ENCODE results near the gene ZFPL1. TPM values are rescaled to one million over a fixed set of nuclear protein-coding genes. Genes with fewer than 3 reads are reported as not detected.

ZFPL1 gene
- total and polyA plus RNA-seq, 4 donors: 34.5 to 45.8 (median 35.2) TPM

DNA sequence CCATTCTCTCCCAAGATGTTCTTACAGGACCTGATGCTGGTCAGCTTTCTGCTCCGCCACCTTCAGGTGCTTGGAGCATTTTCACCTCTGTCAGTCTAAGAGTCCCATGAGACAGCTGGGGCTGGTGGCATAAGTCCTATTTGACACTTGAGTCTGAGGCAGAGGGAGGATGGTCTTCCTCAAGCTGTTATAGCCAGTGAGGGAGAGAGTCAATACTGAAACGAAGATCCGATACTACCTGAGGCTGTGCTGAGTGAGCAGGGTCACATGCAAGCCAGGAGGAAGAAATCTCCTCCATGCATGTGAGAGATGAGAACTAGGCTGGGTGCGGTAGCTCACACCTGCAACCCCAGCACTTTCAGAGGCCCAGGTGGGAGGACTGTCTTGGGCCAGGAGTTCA, 5.6 kb downstream of the ZFPL1 start:
- Histone ChIP-seq H3K9ac (ENCODE audit: insufficient read depth in 1 of 2, low read length in 2 of 2) (no peak overlapping the region), H3K36me3 (ENCODE audit: control insufficient read depth in 4 of 4, insufficient read depth in 4 of 4, low read length in 4 of 4) (peaks cover 4 to 41% (median 16%) of the 10 kb centered on the region in 4 donors)

DNA sequence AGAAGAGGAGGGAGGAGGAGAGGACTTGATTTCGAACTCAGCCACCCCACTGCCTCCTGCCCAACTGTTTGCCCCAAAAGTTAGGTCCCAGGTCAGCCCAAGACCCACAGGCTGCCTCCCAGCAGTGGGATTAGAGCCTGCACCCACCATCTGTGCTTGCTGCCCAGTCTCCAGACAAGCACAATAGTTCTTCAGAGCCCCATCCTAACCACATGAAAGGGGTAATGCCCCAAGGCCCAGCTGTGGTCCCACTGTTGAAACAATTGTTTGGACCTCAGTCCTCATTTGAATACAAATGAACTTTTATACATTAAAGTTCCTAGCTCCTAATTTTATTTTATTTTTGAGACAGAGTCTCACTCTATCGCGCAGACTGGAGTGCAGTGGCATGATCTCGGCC, 6.6 kb downstream of the ZFPL1 start:
- DNase-seq (no peak), ATAC-seq (ENCODE audit: insufficient read depth, low FRiP score) (no peak)
- TF ChIP-seq, protein P1, sequence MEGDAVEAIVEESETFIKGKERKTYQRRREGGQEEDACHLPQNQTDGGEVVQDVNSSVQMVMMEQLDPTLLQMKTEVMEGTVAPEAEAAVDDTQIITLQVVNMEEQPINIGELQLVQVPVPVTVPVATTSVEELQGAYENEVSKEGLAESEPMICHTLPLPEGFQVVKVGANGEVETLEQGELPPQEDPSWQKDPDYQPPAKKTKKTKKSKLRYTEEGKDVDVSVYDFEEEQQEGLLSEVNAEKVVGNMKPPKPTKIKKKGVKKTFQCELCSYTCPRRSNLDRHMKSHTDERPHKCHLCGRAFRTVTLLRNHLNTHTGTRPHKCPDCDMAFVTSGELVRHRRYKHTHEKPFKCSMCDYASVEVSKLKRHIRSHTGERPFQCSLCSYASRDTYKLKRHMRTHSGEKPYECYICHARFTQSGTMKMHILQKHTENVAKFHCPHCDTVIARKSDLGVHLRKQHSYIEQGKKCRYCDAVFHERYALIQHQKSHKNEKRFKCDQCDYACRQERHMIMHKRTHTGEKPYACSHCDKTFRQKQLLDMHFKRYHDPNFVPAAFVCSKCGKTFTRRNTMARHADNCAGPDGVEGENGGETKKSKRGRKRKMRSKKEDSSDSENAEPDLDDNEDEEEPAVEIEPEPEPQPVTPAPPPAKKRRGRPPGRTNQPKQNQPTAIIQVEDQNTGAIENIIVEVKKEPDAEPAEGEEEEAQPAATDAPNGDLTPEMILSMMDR (IDR thresholded peaks at IDR 0.05; ENCODE audit: control extremely low read depth, extremely low read depth): no peak
- no peaks in the 10 kb centered on the region for H3K27me3 ChIP-seq (ENCODE audit: control insufficient read depth in 3 of 3, insufficient read depth in 3 of 3, low read length in 2 of 3)
- H3K9me3 ChIP-seq (ENCODE audit: control insufficient read depth in 4 of 4, insufficient read depth in 3 of 4, low read length in 3 of 4): no peaks in the 10 kb centered on the region
- H3K27ac ChIP-seq (ENCODE audit: low read depth in 1 of 2, low read length in 1 of 2): no peak overlapping the region
- WGBS, 2 donors: 97 to 98% methylated on average over 4 of the region's 4 CpGs
- H3K4me3 ChIP-seq: no peak overlapping the region
- H3K36me3 ChIP-seq (ENCODE audit: control insufficient read depth in 4 of 4, insufficient read depth in 4 of 4, low read length in 4 of 4): peaks cover 4 to 38% (median 15%) of the 10 kb centered on the region in 4 donors
- H3K9ac ChIP-seq (ENCODE audit: insufficient read depth in 1 of 2, low read length in 2 of 2): no peak overlapping the region
- peaks cover 0 to 2% (median 0%) of the 10 kb centered on the region in 5 donors for H3K4me1 ChIP-seq (ENCODE audit: control insufficient read depth in 5 of 5, insufficient read depth in 5 of 5, low read length in 5 of 5)

More for the DNA sequence above, 5.6 kb downstream of the ZFPL1 start:
- TF ChIP-seq, protein P1 (IDR thresholded peaks at IDR 0.05; ENCODE audit: control extremely low read depth, extremely low read depth): no peak
- H3K27me3 ChIP-seq (ENCODE audit: control insufficient read depth in 3 of 3, insufficient read depth in 3 of 3, low read length in 2 of 3): no peaks in the 10 kb centered on the region
- 90 to 93% methylated on average over 4 of the region's 4 CpGs for WGBS, 2 donors
- H3K27ac ChIP-seq (ENCODE audit: low read depth in 1 of 2, low read length in 1 of 2): no peak overlapping the region
- peaks cover 0 to 9% (median 0%) of the 10 kb centered on the region in 5 donors for H3K4me1 ChIP-seq (ENCODE audit: control insufficient read depth in 5 of 5, insufficient read depth in 5 of 5, low read length in 5 of 5)
- no peak overlapping the region for H3K4me3 ChIP-seq
- DNase-seq: no peak
- no peaks in the 10 kb centered on the region for H3K9me3 ChIP-seq (ENCODE audit: control insufficient read depth in 4 of 4, insufficient read depth in 3 of 4, low read length in 3 of 4)
- no peak for ATAC-seq (ENCODE audit: insufficient read depth, low FRiP score)

DNA sequence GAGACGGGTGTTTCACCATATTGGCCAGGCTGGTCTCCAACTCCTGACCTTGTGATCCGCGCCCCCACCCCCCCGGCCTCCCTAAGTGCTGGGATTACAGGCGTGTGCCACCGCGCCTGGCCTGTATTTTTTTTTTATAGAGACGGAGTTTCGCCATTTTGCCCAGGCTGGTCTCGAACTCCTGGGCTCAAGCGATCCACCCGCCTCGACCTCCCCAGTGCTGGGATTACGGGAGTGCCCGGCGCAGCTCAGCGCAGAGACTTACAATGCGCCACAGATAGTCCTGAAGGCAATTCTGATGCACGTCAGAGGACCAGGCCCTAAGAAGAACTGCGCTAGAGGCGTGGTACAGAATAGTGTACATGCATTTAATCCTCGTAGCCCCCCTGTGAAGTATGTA, 11.4 kb downstream of the ZFPL1 start:
- Histone ChIP-seq H3K9ac (ENCODE audit: insufficient read depth in 1 of 2, low read length in 2 of 2) (no peak overlapping the region), H3K4me3 (no peak overlapping the region), H3K27me3 (ENCODE audit: control insufficient read depth in 3 of 3, insufficient read depth in 3 of 3, low read length in 2 of 3) (no peaks in the 10 kb centered on the region), H3K27ac (ENCODE audit: low read depth in 1 of 2, low read length in 1 of 2) (no peak overlapping the region), H3K36me3 (ENCODE audit: control insufficient read depth in 4 of 4, insufficient read depth in 4 of 4, low read length in 4 of 4) (peaks cover 0 to 3% (median under 1%) of the 10 kb centered on the region in 4 donors), H3K4me1 (ENCODE audit: control insufficient read depth in 5 of 5, insufficient read depth in 5 of 5, low read length in 5 of 5) (peaks cover 0 to 10% (median 6%) of the 10 kb centered on the region in 5 donors), H3K9me3 (ENCODE audit: control insufficient read depth in 4 of 4, insufficient read depth in 3 of 4, low read length in 3 of 4) (no peaks in the 10 kb centered on the region)
- DNase-seq (no peak), ATAC-seq (ENCODE audit: insufficient read depth, low FRiP score) (no peak)
- TF ChIP-seq, protein P1 (IDR thresholded peaks at IDR 0.05; ENCODE audit: control extremely low read depth, extremely low read depth): no peak
- WGBS, 2 donors: 80 to 85% methylated on average over 22 of the region's 22 CpGs

Measured in lung (tissue), 12 donors.